Stimulated activated CD4-positive, alpha-beta T cell treated with anti-CD3 and anti-CD28 coated beads, Interleukin-2, amount 100 ng/mL, for 48 hours (primary cell): Measurements from ENCODE around the gene MFAP3.
A peak's percentile ranks its signal among the peaks of the same experiment; 100 is the strongest.
"Not testable (repeated sequence)": the region's sequence is repeated elsewhere in the genome, so short reads cannot be mapped to it uniquely, and the experiment has no call there.

Experiments
- DNase-seq, 2 donors: peaks; one replicate each; pipeline ENCODE4 v3.0.0-alpha.2; 2020

MFAP3 gene

GRCh38 chr5:154038707-154039457 lies at the start of gene MFAP3, which contains the start of gene FAM114A2:
Gene MFAP3, plus strand, starts transcription at chr5:154038967. Its CDS starts 10,756 bp downstream, at chr5:154049723.
Gene FAM114A2, minus strand, starts transcription at chr5:154038910. Its CDS starts 3,957 bp downstream, at chr5:154034953.
- DNase-seq = peak; percentile 78 to 81

- DNase-seq = no peak
These were observed 47.6 kb upstream of the MFAP3 start for GRCh38 chr5:153991168-153991567.

GRCh38 chr5:153998010-153998409 lies 40.8 kb upstream of the MFAP3 start:
- DNase-seq = no peak

- DNase-seq = no peak
These were observed 40.0 kb upstream of the MFAP3 start for GRCh38 chr5:153998768-153999167.

- DNase-seq = no peak
These were observed 38.8 kb upstream of the MFAP3 start for GRCh38 chr5:153999995-154000394.

- no peak for DNase-seq
These were observed 38.1 kb upstream of the MFAP3 start for GRCh38 chr5:154000703-154001102.

GRCh38 chr5:154002093-154002492 lies 36.7 kb upstream of the MFAP3 start:
- DNase-seq = no peak

GRCh38 chr5:154002511-154003020 lies 36.2 kb upstream of the MFAP3 start:
- DNase-seq = no peak

- no peak for DNase-seq
These were observed 33.1 kb upstream of the MFAP3 start for GRCh38 chr5:154005648-154006047.

- no peak for DNase-seq
These were observed 28.1 kb upstream of the MFAP3 start for GRCh38 chr5:154010660-154011059.

- no peak for DNase-seq
These were observed 23.6 kb upstream of the MFAP3 start for GRCh38 chr5:154015071-154015693.

- not testable (repeated sequence) for DNase-seq
These were observed 19.8 kb upstream of the MFAP3 start for GRCh38 chr5:154018919-154019318.

GRCh38 chr5:154025951-154026350 lies 12.8 kb upstream of the MFAP3 start:
- DNase-seq = no peak

- no peak for DNase-seq
These were observed 6.8 kb upstream of the MFAP3 start for GRCh38 chr5:154031937-154032489.

- no peak for DNase-seq
These were observed 3.8 kb upstream of the MFAP3 start for GRCh38 chr5:154034944-154035343.

- DNase-seq = peak in 1 of 2 donors; percentile 19
These were observed 483 bp upstream of the MFAP3 start for GRCh38 chr5:154038261-154038706.

GRCh38 chr5:154039458-154039829 lies 677 bp downstream of the MFAP3 start:
- DNase-seq = no peak

GRCh38 chr5:154042766-154043165 lies 4.0 kb downstream of the MFAP3 start:
- DNase-seq = no peak

- no peak for DNase-seq
These were observed 5.3 kb downstream of the MFAP3 start for GRCh38 chr5:154044099-154044498.

GRCh38 chr5:154044581-154044980 lies 5.8 kb downstream of the MFAP3 start:
- no peak for DNase-seq

- DNase-seq = no peak
These were observed 7.7 kb downstream of the MFAP3 start for GRCh38 chr5:154046486-154046885.

- no peak for DNase-seq
These were observed 8.6 kb downstream of the MFAP3 start for GRCh38 chr5:154047324-154047723.

- DNase-seq = no peak
These were observed 10.9 kb downstream of the MFAP3 start for GRCh38 chr5:154049636-154050035.

GRCh38 chr5:154053468-154053867 lies 14.7 kb downstream of the MFAP3 start:
- DNase-seq = no peak
